ENCODE measurements around the gene USH1G.

USH1G gene

GRCh38 chr17:74892974-74893911 lies 29.8 kb downstream of the USH1G start, which contains the start of gene FADS6:
FADS6 (minus strand) TSS chr17:74893633; CDS start chr17:74893595, 38 bp downstream.
- Histone ChIP-seq H3F3A (ENCODE audit: insufficient read depth, low read length) (no peaks in the 10 kb centered on the region), H3K79me2 (ENCODE audit: low read length) (no peaks in the 10 kb centered on the region), H3K27ac (ENCODE audit: low read length) (no peak within 1 kb of the TSS), H3K4me1 (ENCODE audit: low read length) (no peaks in the 10 kb centered on the region), H4K20me1 (ENCODE audit: insufficient read depth, low read length) (no peaks in the 10 kb centered on the region), H3K4me3 (ENCODE audit: low read length) (no peak within 1 kb of the TSS), H3K36me3 (replicated peaks; ENCODE audit: insufficient read depth, low read length) (no peaks in the 10 kb centered on the region), H3K9me2 (replicated peaks; ENCODE audit: insufficient read depth, low read length) (no peaks in the 10 kb centered on the region), H3K4me2 (ENCODE audit: low read depth, low read length) (no peak within 1 kb of the TSS), H3K9ac (ENCODE audit: low read length) (no peak within 1 kb of the TSS), H3K9me3 (replicated peaks; ENCODE audit: insufficient read depth, low read length) (no peaks in the 10 kb centered on the region), H2AFZ (ENCODE audit: low read length) (no peak within 1 kb of the TSS), H3K27me3 (replicated peaks; ENCODE audit: insufficient read depth, low read length) (peaks cover 98% of the 10 kb centered on the region)
- TF ChIP-seq EZH2 (optimal IDR thresholded peaks at IDR 0.05; ENCODE audit: low read depth, low read length) (no peak), CTCF (IDR thresholded peaks at IDR 0.05; ENCODE audit: low read length) (no peak), EZH2phosphoT487 (IDR thresholded peaks at IDR 0.05; ENCODE audit: low read length) (no peak)
- DNase-seq, result no peak

- H3K9me2 ChIP-seq (replicated peaks; ENCODE audit: insufficient read depth, low read length), result no peaks in the 10 kb centered on the region
- no peak for TF ChIP-seq CTCF (IDR thresholded peaks at IDR 0.05; ENCODE audit: low read length)
- no peak for TF ChIP-seq EZH2 (optimal IDR thresholded peaks at IDR 0.05; ENCODE audit: low read depth, low read length)
- no peak for TF ChIP-seq EZH2phosphoT487 (IDR thresholded peaks at IDR 0.05; ENCODE audit: low read length)
- no peaks in the 10 kb centered on the region for H3K79me2 ChIP-seq (ENCODE audit: low read length)
- peaks cover 98% of the 10 kb centered on the region for H3K27me3 ChIP-seq (replicated peaks; ENCODE audit: insufficient read depth, low read length)
- H3K27ac ChIP-seq (ENCODE audit: low read length), result no peak overlapping the region
- H3K4me1 ChIP-seq (ENCODE audit: low read length), result no peaks in the 10 kb centered on the region
- no peak for DNase-seq
- H4K20me1 ChIP-seq (ENCODE audit: insufficient read depth, low read length), result no peaks in the 10 kb centered on the region
- no peaks in the 10 kb centered on the region for H3K36me3 ChIP-seq (replicated peaks; ENCODE audit: insufficient read depth, low read length)
- no peak overlapping the region for H3K4me3 ChIP-seq (ENCODE audit: low read length)
- no peak overlapping the region for H3K9ac ChIP-seq (ENCODE audit: low read length)
- no peak overlapping the region for H2AFZ ChIP-seq (ENCODE audit: low read length)
- no peaks in the 10 kb centered on the region for H3K9me3 ChIP-seq (replicated peaks; ENCODE audit: insufficient read depth, low read length)
- no peak overlapping the region for H3K4me2 ChIP-seq (ENCODE audit: low read depth, low read length)
- no peaks in the 10 kb centered on the region for H3F3A ChIP-seq (ENCODE audit: insufficient read depth, low read length)
These were observed 30.8 kb downstream of the USH1G start for GRCh38 chr17:74892013-74892841.

- Histone ChIP-seq H3K4me3 (ENCODE audit: low read length) (no peak overlapping the region), H3K9me3 (replicated peaks; ENCODE audit: insufficient read depth, low read length) (no peaks in the 10 kb centered on the region), H3K27me3 (replicated peaks; ENCODE audit: insufficient read depth, low read length) (peaks cover 94% of the 10 kb centered on the region), H3K27ac (ENCODE audit: low read length) (no peak overlapping the region), H3F3A (ENCODE audit: insufficient read depth, low read length) (no peaks in the 10 kb centered on the region), H3K4me2 (ENCODE audit: low read depth, low read length) (no peak overlapping the region), H2AFZ (ENCODE audit: low read length) (no peak overlapping the region), H4K20me1 (ENCODE audit: insufficient read depth, low read length) (no peaks in the 10 kb centered on the region), H3K9me2 (replicated peaks; ENCODE audit: insufficient read depth, low read length) (no peaks in the 10 kb centered on the region), H3K4me1 (ENCODE audit: low read length) (no peaks in the 10 kb centered on the region), H3K9ac (ENCODE audit: low read length) (no peak overlapping the region), H3K36me3 (replicated peaks; ENCODE audit: insufficient read depth, low read length) (no peaks in the 10 kb centered on the region), H3K79me2 (ENCODE audit: low read length) (no peaks in the 10 kb centered on the region)
- no peak for DNase-seq
- TF ChIP-seq EZH2phosphoT487 (IDR thresholded peaks at IDR 0.05; ENCODE audit: low read length) (no peak), CTCF (IDR thresholded peaks at IDR 0.05; ENCODE audit: low read length) (no peak), EZH2 (optimal IDR thresholded peaks at IDR 0.05; ENCODE audit: low read depth, low read length) (no peak)
These were observed 32.5 kb downstream of the USH1G start for GRCh38 chr17:74890554-74890953.

Measured in MM.1S (cell line).